Measurements from ENCODE around the gene ANKRD53. TPM values are rescaled to one million over a fixed set of nuclear protein-coding genes. Genes with fewer than 3 reads are reported as not detected.
A peak's percentile ranks its signal among the peaks of the same experiment; 100 is the strongest.

ANKRD53 gene
- total and polyA plus RNA-seq, 2 experiments from 2014 or later, result 0.97 to 4.7 TPM

- H3K79me2 ChIP-seq, result no peaks in the 10 kb centered on the region
- H3K36me3 ChIP-seq (replicated peaks; ENCODE audit: insufficient read depth, low read depth), result no peaks in the 10 kb centered on the region
- no peaks in the 10 kb centered on the region for H3K9me3 ChIP-seq (ENCODE audit: low read depth)
- WGBS (ENCODE audit: low lambda C conversion rate, missing lambda C conversion rate), result 31% methylated on average over 21 of the region's 21 CpGs
- H3K4me3 ChIP-seq, result no peak overlapping the region
- no peaks in the 10 kb centered on the region for H3K27me3 ChIP-seq
- no peak for TF ChIP-seq EZH2 (IDR thresholded peaks at IDR 0.05; ENCODE audit: borderline replicate concordance)
- TF ChIP-seq CTCF (IDR thresholded peaks at IDR 0.05; ENCODE audit: poor library complexity), result peak; percentile 84
- no peak for TF ChIP-seq EZH2phosphoT487 (IDR thresholded peaks at IDR 0.05; ENCODE audit: low read depth, severe bottlenecking, unreplicated experiment)
- peak overlapping the region; percentile 51 for H3K27ac ChIP-seq
- H2AFZ ChIP-seq, result peak overlapping the region; percentile 100
- H3K4me1 ChIP-seq (ENCODE audit: insufficient read depth), result peaks cover 6% of the 10 kb centered on the region
- no peaks in the 10 kb centered on the region for H4K20me1 ChIP-seq (ENCODE audit: insufficient read depth, poor library complexity, severe bottlenecking)
- peak overlapping the region; percentile 76 for H3K4me2 ChIP-seq
- DNase-seq (ENCODE audit: low spot score), result peak; percentile 80
- H3K9me2 ChIP-seq (replicated peaks; ENCODE audit: insufficient read depth), result no peaks in the 10 kb centered on the region
Measured at GRCh38 chr2:71000780-71001591, 22.6 kb downstream of the ANKRD53 start.

- H3K9me3 ChIP-seq (ENCODE audit: low read depth), result no peaks in the 10 kb centered on the region
- H4K20me1 ChIP-seq (ENCODE audit: insufficient read depth, poor library complexity, severe bottlenecking), result no peaks in the 10 kb centered on the region
- no peak overlapping the region for H3K4me3 ChIP-seq
- H3K36me3 ChIP-seq (replicated peaks; ENCODE audit: insufficient read depth, low read depth), result no peaks in the 10 kb centered on the region
- 94% methylated on average over 5 of the region's 5 CpGs for WGBS (ENCODE audit: low lambda C conversion rate, missing lambda C conversion rate)
- peak overlapping the region; percentile 51 for H3K27ac ChIP-seq
- H3K27me3 ChIP-seq, result no peaks in the 10 kb centered on the region
- TF ChIP-seq EZH2 (IDR thresholded peaks at IDR 0.05; ENCODE audit: borderline replicate concordance) (no peak), EZH2phosphoT487 (IDR thresholded peaks at IDR 0.05; ENCODE audit: low read depth, severe bottlenecking, unreplicated experiment) (no peak), CTCF (IDR thresholded peaks at IDR 0.05; ENCODE audit: poor library complexity) (no peak)
- H3K4me2 ChIP-seq, result peak overlapping the region; percentile 76
- no peaks in the 10 kb centered on the region for H3K9me2 ChIP-seq (replicated peaks; ENCODE audit: insufficient read depth)
- no peaks in the 10 kb centered on the region for H3K79me2 ChIP-seq
- H2AFZ ChIP-seq, result no peak overlapping the region
- no peak for DNase-seq (ENCODE audit: low spot score)
- peaks cover 6% of the 10 kb centered on the region for H3K4me1 ChIP-seq (ENCODE audit: insufficient read depth)
Measured at GRCh38 chr2:71001592-71001927, 23.1 kb downstream of the ANKRD53 start.

- Histone ChIP-seq H3K4me1 (ENCODE audit: insufficient read depth) (peaks cover 6% of the 10 kb centered on the region), H3K27me3 (no peaks in the 10 kb centered on the region), H3K4me3 (no peak overlapping the region), H4K20me1 (ENCODE audit: insufficient read depth, poor library complexity, severe bottlenecking) (no peaks in the 10 kb centered on the region), H3K9me3 (ENCODE audit: low read depth) (no peaks in the 10 kb centered on the region), H3K36me3 (replicated peaks; ENCODE audit: insufficient read depth, low read depth) (no peaks in the 10 kb centered on the region), H3K4me2 (peak overlapping the region; percentile 76), H3K27ac (peak overlapping the region; percentile 61), H3K9me2 (replicated peaks; ENCODE audit: insufficient read depth) (no peaks in the 10 kb centered on the region), H2AFZ (no peak overlapping the region), H3K79me2 (no peaks in the 10 kb centered on the region)
- 26% methylated on average over 10 of the region's 11 CpGs for WGBS (ENCODE audit: low lambda C conversion rate, missing lambda C conversion rate)
- TF ChIP-seq CTCF (IDR thresholded peaks at IDR 0.05; ENCODE audit: poor library complexity), result no peak
- TF ChIP-seq EZH2phosphoT487 (IDR thresholded peaks at IDR 0.05; ENCODE audit: low read depth, severe bottlenecking, unreplicated experiment), result no peak
- TF ChIP-seq EZH2 (IDR thresholded peaks at IDR 0.05; ENCODE audit: borderline replicate concordance), result no peak
- peak; percentile 57 for DNase-seq (ENCODE audit: low spot score)
Measured at GRCh38 chr2:71001981-71002570, 23.6 kb downstream of the ANKRD53 start.
